HG03558 (cell line): ENCODE data around the gene SEC24B.
"Not testable (repeated sequence)": the region's sequence is repeated elsewhere in the genome, so short reads cannot be mapped to it uniquely, and the experiment has no call there.

Experiments
- ATAC-seq: cut with Tn5 transposase; IDR thresholded peaks from one replicate; pipeline ENCODE4 v1.9.1; 2021; ENCODE audit warnings: moderate number of reproducible peaks; ENCODE audit not compliant: unreplicated experiment; ENCODE audit errors: extremely low read depth

The SEC24B gene

DNA sequence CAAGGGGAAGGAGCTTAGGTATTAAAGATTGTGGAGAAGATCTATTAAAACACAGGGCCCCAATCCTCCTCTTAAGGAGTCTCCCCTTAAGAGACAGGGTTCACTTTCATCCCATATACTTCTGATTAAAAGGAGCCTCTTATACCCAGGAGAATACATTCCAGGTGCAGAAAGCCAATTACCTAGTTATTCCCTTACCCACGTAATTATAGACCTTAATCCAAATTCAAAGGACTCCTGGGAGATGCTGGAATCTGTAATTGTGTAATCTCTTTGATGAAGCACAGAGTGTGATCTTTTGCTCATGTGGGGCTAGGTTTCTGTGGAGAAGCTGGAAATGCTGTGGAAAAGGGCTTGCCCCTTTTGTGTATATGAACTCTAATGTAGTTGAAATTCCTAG, 1.4 kb upstream of the SEC24B start:
- no peak for ATAC-seq

- ATAC-seq: no peak
These were observed 919 bp upstream of the SEC24B start for GRCh38 chr4:109432696-109433095.

DNA sequence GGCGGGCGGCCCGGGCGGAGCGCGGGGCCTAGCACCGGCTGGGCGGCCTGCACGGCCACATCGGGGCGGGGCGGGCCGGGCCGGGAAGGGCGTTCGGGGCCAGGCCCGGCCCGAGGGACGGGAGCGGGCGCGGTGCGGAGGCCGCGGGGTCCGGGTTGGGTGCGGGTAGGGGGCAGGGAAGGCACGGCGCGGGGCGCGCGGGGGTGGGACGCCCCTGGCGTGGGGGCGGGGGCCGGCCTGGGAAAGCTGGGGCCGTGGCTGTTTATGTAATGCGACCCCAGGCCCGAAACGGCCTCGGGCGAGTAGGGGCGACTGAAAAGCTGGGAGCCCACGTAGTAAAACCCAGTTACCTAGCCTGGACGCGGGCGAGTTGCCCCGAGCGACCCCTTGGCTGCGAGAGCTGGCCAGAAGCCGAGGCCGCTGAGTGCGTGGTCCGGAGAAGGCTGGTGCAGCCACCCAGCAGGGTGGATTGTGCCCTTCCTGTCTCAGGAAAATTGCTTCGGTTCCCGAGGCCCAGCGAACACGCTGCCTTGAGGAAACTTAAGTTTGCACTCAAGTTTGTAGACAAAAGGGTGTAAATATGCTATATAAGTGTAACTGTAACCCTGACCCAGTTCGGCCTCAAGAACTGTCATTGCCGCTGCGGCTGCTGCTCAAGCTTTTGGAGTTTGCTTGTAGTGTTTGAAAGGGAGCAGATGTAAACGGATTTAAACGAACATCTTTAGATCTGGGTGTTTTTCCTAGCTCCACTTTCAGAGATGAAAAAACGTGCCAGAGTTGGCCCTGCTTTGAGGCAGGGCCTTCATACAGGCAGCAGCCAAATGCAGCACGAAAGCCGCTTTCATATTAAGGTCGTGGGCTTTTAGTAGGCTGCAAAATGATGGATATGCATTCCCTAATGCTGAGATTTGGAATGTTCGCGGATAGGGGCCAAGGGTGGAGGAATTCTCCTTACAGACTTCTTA, 674 bp downstream of the SEC24B start:
- ATAC-seq: peak; percentile 22

DNA sequence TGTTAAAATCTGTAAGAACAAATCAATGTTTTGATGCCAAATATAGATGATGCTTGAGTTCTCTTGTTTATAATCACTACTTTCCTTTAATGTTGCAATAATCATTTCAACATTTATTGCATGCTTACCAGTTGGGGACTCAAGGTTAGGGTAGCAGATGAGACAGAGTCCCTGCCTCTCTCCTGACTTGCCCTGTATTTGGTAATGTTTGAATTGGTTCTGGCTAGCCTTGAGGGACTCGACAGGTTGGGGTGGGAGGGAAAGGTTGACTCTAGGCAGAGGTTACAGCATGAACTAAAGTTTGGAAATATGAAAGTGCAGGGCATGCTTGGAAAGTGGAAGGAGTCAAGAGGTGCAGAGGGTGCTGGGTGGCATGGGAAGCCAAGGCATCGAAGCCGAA, 2.0 kb downstream of the SEC24B start:
- ATAC-seq: no peak

GRCh38 chr4:109436504-109436903, 2.9 kb downstream of the SEC24B start:
- ATAC-seq: no peak

- ATAC-seq: no peak
These were observed 7.3 kb downstream of the SEC24B start for GRCh38 chr4:109440948-109441347.

GRCh38 chr4:109441862-109442458, 8.3 kb downstream of the SEC24B start:
- no peak for ATAC-seq

GRCh38 chr4:109444182-109444844, 10.7 kb downstream of the SEC24B start:
- no peak for ATAC-seq

DNA sequence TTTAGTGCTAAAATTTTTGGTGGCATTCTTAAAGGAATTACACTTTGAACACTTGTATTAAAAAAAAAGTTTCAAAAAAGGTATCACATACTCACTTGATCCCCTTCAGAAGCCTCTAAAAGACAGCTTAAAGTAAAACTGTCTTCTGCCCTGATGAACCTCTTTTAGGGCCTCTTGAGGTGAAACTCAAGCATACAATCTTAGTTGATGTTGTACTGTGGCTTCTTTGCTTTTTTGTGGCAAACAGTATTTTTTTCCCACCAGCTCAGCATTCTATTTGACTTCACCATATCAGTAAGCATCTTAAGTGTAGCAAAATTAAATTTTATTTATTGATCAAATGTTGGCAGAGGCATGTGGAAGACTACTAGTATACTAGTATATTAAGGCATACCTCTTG, 13.7 kb downstream of the SEC24B start:
- ATAC-seq: no peak

DNA sequence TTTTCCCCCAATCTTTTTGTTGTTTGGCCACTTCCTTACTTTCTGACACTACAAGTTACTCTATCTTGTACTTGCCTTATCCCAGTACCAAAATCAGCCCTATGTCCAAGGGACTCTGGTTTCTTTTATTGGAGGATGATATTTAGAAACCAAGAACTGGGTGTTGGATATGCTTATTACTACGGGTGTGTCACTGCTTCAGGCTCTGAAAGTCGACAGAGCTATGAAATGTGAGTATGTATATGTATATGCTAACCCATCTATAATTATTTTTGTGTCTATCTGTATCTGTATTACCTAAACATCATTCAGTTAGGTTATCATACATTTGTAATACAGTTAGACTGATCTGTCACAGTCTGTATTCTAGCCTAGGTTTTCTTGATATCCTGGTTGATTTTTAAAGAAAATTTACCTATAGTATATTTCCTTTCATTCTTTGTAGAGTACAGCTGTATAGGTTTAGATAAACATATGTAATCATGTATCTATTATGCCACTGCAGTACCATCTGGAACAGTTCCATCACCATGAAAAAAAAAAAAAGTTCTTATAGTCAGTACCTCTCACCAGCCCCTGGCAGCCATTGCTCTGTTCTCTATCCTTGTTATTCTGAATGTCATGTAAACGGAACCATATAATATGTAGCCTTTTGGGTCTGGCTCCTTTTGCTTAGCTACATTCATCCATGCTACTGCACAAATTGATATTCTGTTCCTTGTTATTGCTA, 18.1 kb downstream of the SEC24B start:
- no peak for ATAC-seq

- ATAC-seq: not testable (repeated sequence)
These were observed 19.5 kb downstream of the SEC24B start for GRCh38 chr4:109453110-109453509.

DNA sequence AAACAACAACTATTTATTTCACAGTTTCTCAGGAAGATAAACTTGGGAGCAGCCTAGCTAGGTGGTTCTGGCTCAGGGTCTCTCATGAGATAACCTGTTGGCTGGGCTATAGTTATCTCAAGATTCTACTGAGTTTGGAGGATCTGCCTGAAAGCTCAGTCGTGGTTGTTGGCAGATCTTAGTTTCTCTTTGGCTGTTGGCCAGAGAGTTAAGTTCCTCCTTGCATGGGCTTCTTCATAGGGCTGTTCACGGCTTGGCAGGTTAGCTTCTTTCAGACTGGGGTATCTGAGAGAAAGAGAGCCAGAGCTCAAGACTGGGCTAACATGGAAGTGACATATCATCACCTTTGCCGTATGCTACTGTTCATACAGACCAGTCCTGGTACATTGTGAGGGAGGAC, 28.7 kb downstream of the SEC24B start:
- ATAC-seq: no peak

DNA sequence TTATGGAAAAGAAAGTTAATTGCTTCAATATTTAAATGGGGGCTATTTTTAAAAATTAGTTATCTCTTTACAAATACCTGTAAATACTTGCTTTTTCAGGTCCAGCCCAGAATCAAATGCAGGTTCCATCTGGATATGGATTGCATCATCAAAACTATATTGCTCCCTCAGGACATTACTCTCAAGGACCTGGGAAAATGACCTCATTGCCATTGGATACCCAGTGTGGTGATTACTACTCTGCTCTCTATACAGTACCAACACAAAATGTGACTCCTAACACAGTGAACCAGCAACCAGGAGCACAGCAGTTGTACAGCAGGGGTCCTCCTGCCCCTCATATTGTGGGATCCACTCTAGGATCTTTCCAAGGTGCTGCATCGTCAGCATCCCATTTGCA, 29.2 kb downstream of the SEC24B start:
- ATAC-seq: no peak

DNA sequence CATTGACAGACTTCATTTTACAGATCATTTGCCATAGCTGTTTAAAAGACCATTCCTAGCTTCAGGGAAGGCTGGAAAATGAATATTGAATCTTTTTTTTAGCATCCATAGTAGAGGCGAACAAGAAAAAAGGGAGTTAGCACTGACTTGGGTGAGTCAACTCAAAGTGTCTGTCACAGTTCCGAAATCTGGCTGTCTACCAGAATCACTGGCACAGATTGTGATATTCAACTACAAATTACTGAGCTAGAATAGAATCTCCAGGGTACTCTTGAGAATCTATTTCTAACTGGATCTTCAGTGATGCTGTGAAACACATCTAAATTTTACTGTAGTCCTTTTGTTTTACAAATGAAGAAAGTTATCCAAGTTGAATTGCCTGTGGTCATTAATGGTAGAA, 31.5 kb downstream of the SEC24B start:
- no peak for ATAC-seq

GRCh38 chr4:109469915-109470314, 36.3 kb downstream of the SEC24B start:
- ATAC-seq: no peak

GRCh38 chr4:109472343-109472761, 38.7 kb downstream of the SEC24B start:
- no peak for ATAC-seq

- ATAC-seq: no peak
These were observed 40.2 kb downstream of the SEC24B start for GRCh38 chr4:109473824-109474223.

GRCh38 chr4:109486007-109486406, 52.4 kb downstream of the SEC24B start:
- no peak for ATAC-seq

DNA sequence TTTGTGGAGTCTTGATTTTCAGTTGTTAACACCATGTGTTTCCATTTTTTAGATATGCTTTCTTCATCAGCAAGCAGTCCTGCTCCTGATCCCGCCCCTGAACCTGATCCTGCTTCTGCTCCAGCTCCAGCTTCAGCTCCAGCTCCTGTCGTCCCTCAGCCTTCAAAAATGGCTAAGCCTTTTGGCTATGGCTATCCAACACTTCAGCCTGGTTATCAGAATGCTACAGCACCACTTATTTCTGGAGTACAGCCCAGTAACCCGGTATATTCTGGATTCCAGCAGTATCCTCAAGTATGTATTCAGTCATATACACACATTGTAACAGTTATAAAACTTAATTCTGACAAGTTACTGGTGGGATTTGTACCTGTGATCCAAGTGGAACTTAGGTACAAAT, 60.9 kb downstream of the SEC24B start:
- no peak for ATAC-seq

- ATAC-seq: no peak
These were observed 61.9 kb downstream of the SEC24B start for GRCh38 chr4:109495514-109495913.
